Mammary epithelial cell (primary cell): Measurements from ENCODE around the gene MRC1.

Experiments used
- CTCF ChIP-seq, 2 donors: IDR thresholded peaks in 1 of 2; conservative IDR thresholded peaks in 1 of 2; 2 replicates each; pipeline ENCODE4 v1.5.1; 2011 to 2012; ENCODE audit warnings: inconsistent platforms in 2 of 2, low read length in 2 of 2, mild to moderate bottlenecking in 2 of 2, control low read depth in 1 of 2, low read depth in 1 of 2; ENCODE audit not compliant: insufficient read depth in 1 of 2; ENCODE audit errors: extremely low read depth in 1 of 2
- EZH2 ChIP-seq: IDR thresholded peaks from 2 replicates; pipeline ENCODE4 v1.6.1; 2012; ENCODE audit warnings: low read length, inconsistent platforms, borderline replicate concordance

- no peak for TF ChIP-seq CTCF (conservative IDR thresholded peaks at IDR 0.05 in 1 of 2, IDR thresholded peaks at IDR 0.05 in 1 of 2; ENCODE audit: extremely low read depth in 1 of 2, insufficient read depth in 1 of 2, low read depth in 1 of 2, low read length in 2 of 2)
- TF ChIP-seq EZH2, result no peak
Measured at GRCh38 chr10:17891435-17891834, 82.3 kb downstream of the MRC1 start.
